ENCODE measurements around the gene PCSK2. TPM values are rescaled to one million over a fixed set of nuclear protein-coding genes. Genes with fewer than 3 reads are reported as not detected.

Gene PCSK2
- polyA plus RNA-seq, 3 donors, result not detected

DNA sequence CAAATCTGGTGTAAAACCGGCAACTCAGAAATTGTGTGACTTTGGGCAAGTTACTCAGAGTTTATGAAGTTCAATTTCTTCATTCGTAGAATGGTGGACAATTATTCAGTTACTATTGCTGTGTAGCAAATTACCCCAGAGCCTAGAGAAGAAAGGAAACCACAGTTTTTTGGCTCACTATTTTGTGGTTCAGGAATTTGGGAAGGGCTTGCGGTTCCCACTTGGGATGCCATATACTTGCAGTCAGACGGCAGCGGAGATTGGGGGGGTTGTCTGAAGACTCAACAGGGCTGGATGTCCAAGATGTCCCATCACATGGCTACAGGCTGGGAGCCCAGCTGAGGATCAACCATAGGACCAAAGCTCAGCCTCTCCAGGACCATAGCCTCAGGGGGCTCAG, 108.1 kb downstream of the PCSK2 start:
- Histone ChIP-seq H4K20me1 (ENCODE audit: insufficient read depth, low read length) (no peaks in the 10 kb centered on the region), H3K27ac (ENCODE audit: low read depth in 1 of 2, low read length in 2 of 2) (no peak overlapping the region), H3K4me3 (replicated peaks in 1 of 3; ENCODE audit: low read depth in 2 of 3, low read length in 3 of 3) (no peak overlapping the region), H3K9ac (ENCODE audit: insufficient read depth, low read length, poor library complexity, severe bottlenecking) (no peak overlapping the region), H3K4me1 (ENCODE audit: control insufficient read depth in 1 of 2, insufficient read depth in 2 of 2, low read length in 2 of 2) (no peaks in the 10 kb centered on the region), H3K79me2 (ENCODE audit: insufficient read depth, low read length) (no peaks in the 10 kb centered on the region), H3K36me3 (replicated peaks in 1 of 2; ENCODE audit: control insufficient read depth in 1 of 2, insufficient read depth in 2 of 2, low read length in 2 of 2) (no peaks in the 10 kb centered on the region), H3K27me3 (ENCODE audit: control insufficient read depth in 2 of 2, insufficient read depth in 2 of 2, low read length in 2 of 2) (no peaks in the 10 kb centered on the region), H3K4me2 (replicated peaks; ENCODE audit: extremely low read depth, low read length, poor library complexity, severe bottlenecking) (no peak overlapping the region), H2AFZ (ENCODE audit: insufficient read depth, low read depth, low read length, poor library complexity, severe bottlenecking) (no peak overlapping the region), H3K9me3 (replicated peaks in 1 of 2; ENCODE audit: control insufficient read depth in 1 of 2, insufficient read depth in 1 of 2, low read length in 2 of 2) (no peaks in the 10 kb centered on the region)
- TF ChIP-seq, protein P1, sequence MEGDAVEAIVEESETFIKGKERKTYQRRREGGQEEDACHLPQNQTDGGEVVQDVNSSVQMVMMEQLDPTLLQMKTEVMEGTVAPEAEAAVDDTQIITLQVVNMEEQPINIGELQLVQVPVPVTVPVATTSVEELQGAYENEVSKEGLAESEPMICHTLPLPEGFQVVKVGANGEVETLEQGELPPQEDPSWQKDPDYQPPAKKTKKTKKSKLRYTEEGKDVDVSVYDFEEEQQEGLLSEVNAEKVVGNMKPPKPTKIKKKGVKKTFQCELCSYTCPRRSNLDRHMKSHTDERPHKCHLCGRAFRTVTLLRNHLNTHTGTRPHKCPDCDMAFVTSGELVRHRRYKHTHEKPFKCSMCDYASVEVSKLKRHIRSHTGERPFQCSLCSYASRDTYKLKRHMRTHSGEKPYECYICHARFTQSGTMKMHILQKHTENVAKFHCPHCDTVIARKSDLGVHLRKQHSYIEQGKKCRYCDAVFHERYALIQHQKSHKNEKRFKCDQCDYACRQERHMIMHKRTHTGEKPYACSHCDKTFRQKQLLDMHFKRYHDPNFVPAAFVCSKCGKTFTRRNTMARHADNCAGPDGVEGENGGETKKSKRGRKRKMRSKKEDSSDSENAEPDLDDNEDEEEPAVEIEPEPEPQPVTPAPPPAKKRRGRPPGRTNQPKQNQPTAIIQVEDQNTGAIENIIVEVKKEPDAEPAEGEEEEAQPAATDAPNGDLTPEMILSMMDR (IDR thresholded peaks at IDR 0.05), result no peak
- no peak for DNase-seq
- peaks cover 0 to 2% (median 0%) of the 10 kb centered on the region in 7 donors for H3K9me3 Mint-ChIP-seq
- intact Hi-C loops (cut with micrococcal nuclease), result loop anchor here in 1 of 2 donors (5.0 kb wide), 1 partner anchor 47 kb away; no protein-coding TSS in a partner anchor
- no peaks in the 10 kb centered on the region for H3K27me3 Mint-ChIP-seq (ENCODE audit: low read depth in 3 of 3)
- no peak overlapping the region for H3K4me3 Mint-ChIP-seq
- no peaks in the 10 kb centered on the region for H3K36me3 Mint-ChIP-seq
- no peaks in the 10 kb centered on the region for H3K4me1 Mint-ChIP-seq
- WGBS (ENCODE audit: insufficient coverage), result 77% methylated on average over 5 of the region's 5 CpGs
- H3K27ac Mint-ChIP-seq, result no peak overlapping the region

DNA sequence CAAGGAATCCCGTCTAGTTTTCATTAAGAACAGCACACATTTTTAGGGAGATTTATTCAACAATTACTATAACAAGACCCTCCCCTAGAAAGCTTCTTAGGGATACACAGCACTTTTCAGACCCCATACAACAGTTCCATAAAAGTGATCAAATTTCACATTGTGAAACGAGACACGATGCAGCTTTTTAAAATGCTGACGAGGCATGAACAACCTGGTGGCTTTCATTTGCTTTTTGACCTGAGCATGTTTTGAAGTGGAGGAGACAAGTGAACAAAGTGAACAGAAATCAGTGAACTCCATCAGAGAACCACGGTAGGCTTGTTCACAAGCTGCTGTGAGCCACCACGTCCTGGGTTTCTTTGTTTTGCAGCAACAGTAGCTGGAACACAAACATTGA, 112.2 kb downstream of the PCSK2 start:
- no peaks in the 10 kb centered on the region for H3K36me3 Mint-ChIP-seq
- no peak overlapping the region for H3K27ac Mint-ChIP-seq
- intact Hi-C loops (cut with micrococcal nuclease), result no loop called here
- 50% methylated on average over 3 of the region's 6 CpGs for WGBS (ENCODE audit: insufficient coverage)
- no peak overlapping the region for H3K9ac ChIP-seq (ENCODE audit: insufficient read depth, low read length, poor library complexity, severe bottlenecking)
- H3K9me3 ChIP-seq (replicated peaks in 1 of 2; ENCODE audit: control insufficient read depth in 1 of 2, insufficient read depth in 1 of 2, low read length in 2 of 2), result no peaks in the 10 kb centered on the region
- H3K27me3 Mint-ChIP-seq (ENCODE audit: low read depth in 3 of 3), result peaks cover 0 to 4% (median 0%) of the 10 kb centered on the region in 3 donors
- H3K4me3 ChIP-seq (replicated peaks in 1 of 3; ENCODE audit: low read depth in 2 of 3, low read length in 3 of 3), result no peak overlapping the region
- TF ChIP-seq, protein P1 (IDR thresholded peaks at IDR 0.05), result no peak
- H3K9me3 Mint-ChIP-seq, result peaks cover 0 to 3% (median 0%) of the 10 kb centered on the region in 7 donors
- no peak overlapping the region for H3K27ac ChIP-seq (ENCODE audit: low read depth in 1 of 2, low read length in 2 of 2)
- H2AFZ ChIP-seq (ENCODE audit: insufficient read depth, low read depth, low read length, poor library complexity, severe bottlenecking), result no peak overlapping the region
- H3K27me3 ChIP-seq (ENCODE audit: control insufficient read depth in 2 of 2, insufficient read depth in 2 of 2, low read length in 2 of 2), result no peaks in the 10 kb centered on the region
- no peak for DNase-seq
- H3K79me2 ChIP-seq (ENCODE audit: insufficient read depth, low read length), result no peaks in the 10 kb centered on the region
- H4K20me1 ChIP-seq (ENCODE audit: insufficient read depth, low read length), result no peaks in the 10 kb centered on the region
- H3K4me2 ChIP-seq (replicated peaks; ENCODE audit: extremely low read depth, low read length, poor library complexity, severe bottlenecking), result no peak overlapping the region
- no peaks in the 10 kb centered on the region for H3K4me1 Mint-ChIP-seq
- no peaks in the 10 kb centered on the region for H3K36me3 ChIP-seq (replicated peaks in 1 of 2; ENCODE audit: control insufficient read depth in 1 of 2, insufficient read depth in 2 of 2, low read length in 2 of 2)
- H3K4me1 ChIP-seq (ENCODE audit: control insufficient read depth in 1 of 2, insufficient read depth in 2 of 2, low read length in 2 of 2), result no peaks in the 10 kb centered on the region
- no peak overlapping the region for H3K4me3 Mint-ChIP-seq

Measured in CD14-positive monocyte (primary cell).